Keratinocyte (primary cell): ENCODE results near the gene GTSF1L. TPM values are rescaled to one million over a fixed set of nuclear protein-coding genes. Genes with fewer than 3 reads are reported as not detected.

Experiments
- DNase-seq: peaks from one replicate; pipeline ENCODE4 v3.0.0-alpha.2; 2011; ENCODE audit warnings: low read depth, missing footprints, low spot score
- FAIRE-seq: peaks from 2 replicates; lab custom pipeline; 2011; peaks lifted over from hg19 to GRCh38; lab: Jason Lieb, UNC
- H2AFZ ChIP-seq: 2 replicates; pipeline ENCODE4 v1.6.0; 2012; ENCODE audit warnings: low read length, control low read depth, inconsistent platforms; ENCODE audit not compliant: control insufficient read depth
- H3K27ac ChIP-seq: 2 replicates; pipeline ENCODE4 v1.5.1; 2011; ENCODE audit warnings: low read length; ENCODE audit not compliant: control insufficient read depth, insufficient read depth
- H3K27me3 ChIP-seq: 3 replicates; pipeline ENCODE4 v1.6.0; 2011; ENCODE audit warnings: low read length; ENCODE audit not compliant: control insufficient read depth, insufficient read depth; ENCODE audit errors: extremely low read depth
- H3K36me3 ChIP-seq, 2 experiments: 2 replicates in 1 of 2; 3 replicates in 1 of 2; pipeline ENCODE4 v1.5.1; 2011; ENCODE audit warnings: low read length in 2 of 2, mild to moderate bottlenecking in 1 of 2; ENCODE audit not compliant: control insufficient read depth in 2 of 2, insufficient read depth in 2 of 2; ENCODE audit errors: extremely low read depth in 1 of 2
- H3K4me1 ChIP-seq: 3 replicates; pipeline ENCODE4 v1.5.1; 2011; ENCODE audit warnings: low read length; ENCODE audit not compliant: control insufficient read depth, insufficient read depth; ENCODE audit errors: extremely low read depth
- H3K4me2 ChIP-seq: 3 replicates; pipeline ENCODE4 v1.6.0; 2011; ENCODE audit warnings: low read depth, low read length; ENCODE audit not compliant: control insufficient read depth, insufficient read depth; ENCODE audit errors: extremely low read depth
- H3K4me3 ChIP-seq, 3 experiments: fragments of 200-600 bp in 1 of 3; sonication (generic) in 1 of 3; 2 replicates in 2 of 3; 3 replicates in 1 of 3; pipeline ENCODE4 v1.5.1; 2011 to 2016; ENCODE audit warnings: low read length in 3 of 3, mild to moderate bottlenecking in 3 of 3, control low read depth in 2 of 3, inconsistent platforms in 1 of 3, low read depth in 1 of 3, mixed read lengths in 1 of 3, mixed run types in 1 of 3, moderate library complexity in 1 of 3; ENCODE audit not compliant: control insufficient read depth in 2 of 3, insufficient read depth in 2 of 3; ENCODE audit errors: extremely low read depth in 1 of 3
- H3K79me2 ChIP-seq: 2 replicates; pipeline ENCODE4 v1.6.0; 2012; ENCODE audit warnings: low read length; ENCODE audit not compliant: control insufficient read depth, insufficient read depth
- H3K9ac ChIP-seq: 3 replicates; pipeline ENCODE4 v1.6.0; 2011; ENCODE audit warnings: low read length; ENCODE audit not compliant: control insufficient read depth, insufficient read depth; ENCODE audit errors: extremely low read depth
- H3K9me1 ChIP-seq: 3 replicates; pipeline ENCODE4 v1.6.0; 2011; ENCODE audit warnings: low read length; ENCODE audit not compliant: control insufficient read depth, insufficient read depth; ENCODE audit errors: extremely low read depth
- H3K9me3 ChIP-seq: 2 replicates; pipeline ENCODE4 v1.5.1; 2012; ENCODE audit warnings: low read depth, low read length; ENCODE audit not compliant: control insufficient read depth
- H4K20me1 ChIP-seq: 3 replicates; pipeline ENCODE4 v1.6.0; 2011; ENCODE audit warnings: low read length; ENCODE audit not compliant: control insufficient read depth, insufficient read depth; ENCODE audit errors: extremely low read depth
- EZH2 ChIP-seq: IDR thresholded peaks from one replicate; pipeline ENCODE4 v1.6.1; 2012; ENCODE audit warnings: inconsistent platforms, mild to moderate bottlenecking, low read length, moderate library complexity
- dilution Hi-C: fragments of 300-500 bp; cut with MboI; formaldehyde crosslinking; loops from one replicate; pipeline ENCODE4 v1.7.0; 2020; ENCODE audit warnings: low sequenced_read_pairs; ENCODE audit not compliant: extremely low pct_ligation_motif_present
- polyA plus RNA-seq, 5 experiments: library from polyadenylated mRNA; depleted of rRNA in 3 of 5; stranded (reverse) in 3 of 5; stranded (forward) in 1 of 5; unstranded in 1 of 5; fragments of >200 nt; gene quantifications; 1 replicate in 1 of 5; 2 replicates in 3 of 5; 3 replicates in 1 of 5; pipeline versions ENCODE4 v1.2.1 to v1.2.3, GENCODE V29; 2011 to 2012; ENCODE audit warnings: missing spikeins in 2 of 5, low read depth in 1 of 5, low replicate concordance in 1 of 5
- TF ChIP-seq, protein P1 (sequence below), 3 experiments: IDR thresholded peaks in 1 of 3; conservative IDR thresholded peaks in 1 of 3; optimal IDR thresholded peaks in 1 of 3; 2 replicates in 2 of 3; 3 replicates in 1 of 3; pipeline versions ENCODE3 to v1.5.1; 2011; ENCODE audit warnings: low read length in 3 of 3, mild to moderate bottlenecking in 3 of 3, moderate library complexity in 2 of 3, control low read depth in 1 of 3, inconsistent platforms in 1 of 3; ENCODE audit not compliant: insufficient read depth in 2 of 3; ENCODE audit errors: extremely low read depth in 1 of 3

Gene GTSF1L
- polyA plus RNA-seq, 1 donor (not counting 4 experiments of a cell fraction or from before 2014, with no cell fraction given) = not detected

DNA sequence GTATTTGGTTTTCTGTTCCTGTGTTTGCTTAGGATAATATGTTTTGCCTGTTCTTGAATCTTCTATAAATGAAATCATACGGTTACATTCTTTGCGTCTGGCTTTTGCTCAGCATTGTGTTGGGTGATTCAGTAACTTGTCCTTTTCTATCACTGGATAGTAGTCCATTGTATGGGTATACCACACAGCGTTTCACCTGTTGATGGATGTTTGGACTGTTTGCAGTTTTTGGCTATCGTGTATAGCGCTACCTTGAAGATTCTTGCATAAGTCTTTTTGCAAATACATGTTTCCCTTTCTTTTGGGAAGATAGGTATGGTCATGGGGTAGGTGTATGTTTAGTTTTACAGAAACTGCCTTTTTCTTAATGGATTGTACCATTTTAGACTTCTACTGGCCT, 50.4 kb downstream of the GTSF1L start:
- H3K27me3 ChIP-seq = no peaks in the 10 kb centered on the region
- no peaks in the 10 kb centered on the region for H3K9me1 ChIP-seq
- no peaks in the 10 kb centered on the region for H3K9me3 ChIP-seq
- H3K9ac ChIP-seq = no peak overlapping the region
- peaks cover 2% of the 10 kb centered on the region for H3K79me2 ChIP-seq
- peaks cover 0 to 5% of the 10 kb centered on the region in 2 experiments for H3K36me3 ChIP-seq
- DNase-seq (no peak), FAIRE-seq (no peak)
- H3K4me3 ChIP-seq = no peak overlapping the region
- TF ChIP-seq, protein P1, sequence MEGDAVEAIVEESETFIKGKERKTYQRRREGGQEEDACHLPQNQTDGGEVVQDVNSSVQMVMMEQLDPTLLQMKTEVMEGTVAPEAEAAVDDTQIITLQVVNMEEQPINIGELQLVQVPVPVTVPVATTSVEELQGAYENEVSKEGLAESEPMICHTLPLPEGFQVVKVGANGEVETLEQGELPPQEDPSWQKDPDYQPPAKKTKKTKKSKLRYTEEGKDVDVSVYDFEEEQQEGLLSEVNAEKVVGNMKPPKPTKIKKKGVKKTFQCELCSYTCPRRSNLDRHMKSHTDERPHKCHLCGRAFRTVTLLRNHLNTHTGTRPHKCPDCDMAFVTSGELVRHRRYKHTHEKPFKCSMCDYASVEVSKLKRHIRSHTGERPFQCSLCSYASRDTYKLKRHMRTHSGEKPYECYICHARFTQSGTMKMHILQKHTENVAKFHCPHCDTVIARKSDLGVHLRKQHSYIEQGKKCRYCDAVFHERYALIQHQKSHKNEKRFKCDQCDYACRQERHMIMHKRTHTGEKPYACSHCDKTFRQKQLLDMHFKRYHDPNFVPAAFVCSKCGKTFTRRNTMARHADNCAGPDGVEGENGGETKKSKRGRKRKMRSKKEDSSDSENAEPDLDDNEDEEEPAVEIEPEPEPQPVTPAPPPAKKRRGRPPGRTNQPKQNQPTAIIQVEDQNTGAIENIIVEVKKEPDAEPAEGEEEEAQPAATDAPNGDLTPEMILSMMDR (optimal IDR thresholded peaks at IDR 0.05 in 1 of 3, IDR thresholded peaks at IDR 0.05 in 1 of 3, conservative IDR thresholded peaks at IDR 0.05 in 1 of 3; ENCODE audit: extremely low read depth in 1 of 3, insufficient read depth in 2 of 3, low read length in 3 of 3) = no peak
- no peak for TF ChIP-seq EZH2
- H3K4me1 ChIP-seq = no peaks in the 10 kb centered on the region
- no peak overlapping the region for H3K27ac ChIP-seq
- dilution Hi-C loops = no loop called here
- no peak overlapping the region for H2AFZ ChIP-seq
- no peaks in the 10 kb centered on the region for H4K20me1 ChIP-seq
- no peak overlapping the region for H3K4me2 ChIP-seq

Other genes starting within 250 kb of the GTSF1L start
- 3.1 to 7.7 TPM (median 5.0 TPM) in 3 replicates for gene L3MBTL1, start 219.3 kb downstream of the GTSF1L start, polyA plus RNA-seq
- 0.12 to 0.23 TPM in 2 of 3 replicates, not detected in the other for gene SGK2, start 168.0 kb downstream of the GTSF1L start, polyA plus RNA-seq
- 21.2 to 22.8 TPM (median 21.2 TPM) in 3 replicates for gene IFT52, start 136.1 kb downstream of the GTSF1L start, polyA plus RNA-seq
- gene MYBL2, start 59.9 kb downstream of the GTSF1L start, polyA plus RNA-seq = 0.73 to 5.6 TPM (median 4.0 TPM) in 3 replicates
- gene TOX2, start 187.8 kb upstream of the GTSF1L start, polyA plus RNA-seq = 0.04 to 0.76 TPM (median 0.20 TPM) in 3 replicates